Raji (cell line): ENCODE measurements around the gene NELL1.

ENCODE experiments used
- POLR2A ChIP-seq: IDR thresholded peaks from 2 replicates; pipeline ENCODE4 v1.6.1; 2011; ENCODE audit warnings: low read depth, low read length, control low read depth; ENCODE audit not compliant: insufficient read depth

NELL1 gene

GRCh38 chr11:21132146-21132720, 462.8 kb downstream of the NELL1 start:
- TF ChIP-seq POLR2A = no peak

GRCh38 chr11:21133244-21133643, 463.9 kb downstream of the NELL1 start:
- no peak for TF ChIP-seq POLR2A

GRCh38 chr11:21133722-21134121, 464.3 kb downstream of the NELL1 start:
- no peak for TF ChIP-seq POLR2A

- TF ChIP-seq POLR2A = no peak
These were observed 468.4 kb downstream of the NELL1 start for GRCh38 chr11:21137803-21138202.

- no peak for TF ChIP-seq POLR2A
These were observed 472.6 kb downstream of the NELL1 start for GRCh38 chr11:21142007-21142406.

- no peak for TF ChIP-seq POLR2A
These were observed 475.1 kb downstream of the NELL1 start for GRCh38 chr11:21144531-21144930.

GRCh38 chr11:21148376-21148775, 479.0 kb downstream of the NELL1 start:
- TF ChIP-seq POLR2A = no peak

GRCh38 chr11:21160140-21160539, 490.8 kb downstream of the NELL1 start:
- TF ChIP-seq POLR2A = no peak

- TF ChIP-seq POLR2A = no peak
These were observed 500.3 kb downstream of the NELL1 start for GRCh38 chr11:21169639-21170038.

- no peak for TF ChIP-seq POLR2A
These were observed 504.1 kb downstream of the NELL1 start for GRCh38 chr11:21173476-21173875.

GRCh38 chr11:21174781-21175180, 505.4 kb downstream of the NELL1 start:
- no peak for TF ChIP-seq POLR2A

- TF ChIP-seq POLR2A = no peak
These were observed 508.0 kb downstream of the NELL1 start for GRCh38 chr11:21177379-21177778.

- no peak for TF ChIP-seq POLR2A
These were observed 510.4 kb downstream of the NELL1 start for GRCh38 chr11:21179770-21180169.

GRCh38 chr11:21180182-21180581, 510.8 kb downstream of the NELL1 start:
- no peak for TF ChIP-seq POLR2A

GRCh38 chr11:21185959-21186358, 516.6 kb downstream of the NELL1 start:
- no peak for TF ChIP-seq POLR2A

- no peak for TF ChIP-seq POLR2A
These were observed 520.8 kb downstream of the NELL1 start for GRCh38 chr11:21190181-21190580.

GRCh38 chr11:21195995-21196394, 526.6 kb downstream of the NELL1 start:
- no peak for TF ChIP-seq POLR2A
